Bronchial epithelial cell (primary cell): Measurements from ENCODE around the gene SH2D4B. TPM values are rescaled to one million over a fixed set of nuclear protein-coding genes. Genes with fewer than 3 reads are reported as not detected.

Experiments used
- DNase-seq: peaks from one replicate; pipeline ENCODE4 v3.0.0-alpha.2; 2010; ENCODE audit warnings: low read depth
- FAIRE-seq: peaks from 2 replicates; lab custom pipeline; 2011; peaks lifted over from hg19 to GRCh38; lab: Jason Lieb, UNC
- H3K27me3 ChIP-seq: 2 replicates; pipeline ENCODE4 v1.5.1; 2011; ENCODE audit warnings: low read length; ENCODE audit not compliant: control insufficient read depth, insufficient read depth
- H3K36me3 ChIP-seq: 2 replicates; pipeline ENCODE4 v1.5.1; 2011; ENCODE audit warnings: low read length; ENCODE audit not compliant: control insufficient read depth, insufficient read depth
- H3K4me3 ChIP-seq: 2 replicates; pipeline ENCODE4 v1.5.1; 2011; ENCODE audit warnings: mild to moderate bottlenecking, low read depth, low read length, control low read depth
- total RNA-seq: library from RNA; depleted of rRNA; stranded (reverse); fragments of >200 nt; gene quantifications from 2 replicates; pipeline ENCODE4 v1.2.1, GENCODE V29; 2014
- TF ChIP-seq, protein P1 (sequence below): IDR thresholded peaks from 2 replicates; pipeline ENCODE4 v1.5.1; 2011; ENCODE audit warnings: mild to moderate bottlenecking, moderate library complexity, low read length, control low read depth, inconsistent platforms; ENCODE audit not compliant: insufficient read depth, severe bottlenecking

The SH2D4B gene
- total RNA-seq, 1 donor from 2014 or later, result under 0.01 TPM

DNA sequence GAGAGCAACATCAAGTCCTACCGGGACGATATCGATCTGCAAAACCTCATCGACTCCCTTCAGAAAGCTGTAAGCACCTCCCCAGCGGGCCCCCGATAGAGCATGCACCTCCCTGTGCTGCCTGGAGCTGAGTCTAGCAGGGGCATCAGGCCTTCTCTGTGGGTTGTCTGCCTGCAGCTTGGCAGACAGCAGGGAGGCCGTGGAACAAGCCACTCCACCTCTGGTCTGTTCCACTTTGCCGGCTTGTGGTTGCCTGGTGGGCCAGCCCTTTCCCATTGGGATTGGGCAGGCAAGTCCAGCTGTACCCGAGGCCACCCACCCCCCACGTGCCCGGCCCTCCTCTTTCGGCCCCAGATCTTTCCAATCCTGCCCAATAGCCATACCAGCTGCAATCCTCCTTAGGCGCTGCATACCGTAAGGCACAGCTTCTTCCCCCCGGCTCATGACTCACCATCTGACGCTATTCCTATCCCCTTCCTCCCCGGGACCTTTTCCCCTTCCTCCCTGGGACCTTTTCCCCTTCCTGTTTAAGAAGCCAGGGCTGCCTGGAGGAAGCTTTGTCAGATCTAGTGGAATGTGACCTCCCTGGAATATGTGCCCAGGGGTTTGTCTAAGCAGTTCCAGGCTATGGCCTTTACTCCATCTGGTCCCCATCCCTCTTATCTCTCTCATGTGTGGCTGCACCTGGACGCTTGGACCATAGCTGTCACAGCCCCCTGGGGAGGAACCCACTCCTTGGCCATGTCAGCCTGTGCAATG lies 28.1 kb upstream of the SH2D4B start:
- TF ChIP-seq, protein P1, sequence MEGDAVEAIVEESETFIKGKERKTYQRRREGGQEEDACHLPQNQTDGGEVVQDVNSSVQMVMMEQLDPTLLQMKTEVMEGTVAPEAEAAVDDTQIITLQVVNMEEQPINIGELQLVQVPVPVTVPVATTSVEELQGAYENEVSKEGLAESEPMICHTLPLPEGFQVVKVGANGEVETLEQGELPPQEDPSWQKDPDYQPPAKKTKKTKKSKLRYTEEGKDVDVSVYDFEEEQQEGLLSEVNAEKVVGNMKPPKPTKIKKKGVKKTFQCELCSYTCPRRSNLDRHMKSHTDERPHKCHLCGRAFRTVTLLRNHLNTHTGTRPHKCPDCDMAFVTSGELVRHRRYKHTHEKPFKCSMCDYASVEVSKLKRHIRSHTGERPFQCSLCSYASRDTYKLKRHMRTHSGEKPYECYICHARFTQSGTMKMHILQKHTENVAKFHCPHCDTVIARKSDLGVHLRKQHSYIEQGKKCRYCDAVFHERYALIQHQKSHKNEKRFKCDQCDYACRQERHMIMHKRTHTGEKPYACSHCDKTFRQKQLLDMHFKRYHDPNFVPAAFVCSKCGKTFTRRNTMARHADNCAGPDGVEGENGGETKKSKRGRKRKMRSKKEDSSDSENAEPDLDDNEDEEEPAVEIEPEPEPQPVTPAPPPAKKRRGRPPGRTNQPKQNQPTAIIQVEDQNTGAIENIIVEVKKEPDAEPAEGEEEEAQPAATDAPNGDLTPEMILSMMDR, result no peak
- no peak for FAIRE-seq
- DNase-seq, result peak; percentile 82
- no peaks in the 10 kb centered on the region for H3K27me3 ChIP-seq
- H3K36me3 ChIP-seq, result peaks cover 32% of the 10 kb centered on the region
- no peak overlapping the region for H3K4me3 ChIP-seq

DNA sequence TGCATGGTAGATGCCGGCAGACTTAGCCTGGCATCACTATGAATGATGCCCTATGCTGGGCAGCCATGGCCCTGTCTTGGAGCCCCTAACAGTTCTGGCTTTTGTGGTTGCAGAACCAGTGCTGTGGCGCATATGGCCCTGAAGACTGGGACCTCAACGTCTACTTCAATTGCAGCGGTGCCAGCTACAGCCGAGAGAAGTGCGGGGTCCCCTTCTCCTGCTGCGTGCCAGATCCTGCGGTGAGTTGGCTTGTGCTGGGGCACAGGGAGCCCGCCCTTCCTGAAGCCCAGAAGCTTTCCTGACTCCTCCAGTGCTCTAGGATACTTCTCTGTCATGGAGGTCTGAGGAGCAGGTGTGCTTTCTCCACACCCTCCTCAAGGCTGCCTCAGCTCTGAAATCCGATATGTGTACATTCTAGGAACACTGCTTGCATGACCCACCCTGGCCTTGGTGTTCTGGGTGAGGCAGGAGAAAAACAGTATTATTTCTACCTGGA lies 25.6 kb upstream of the SH2D4B start:
- no peak for DNase-seq
- TF ChIP-seq, protein P1, result no peak
- Histone ChIP-seq H3K27me3 (no peaks in the 10 kb centered on the region), H3K36me3 (peaks cover 40% of the 10 kb centered on the region), H3K4me3 (no peak overlapping the region)
- no peak for FAIRE-seq

DNA sequence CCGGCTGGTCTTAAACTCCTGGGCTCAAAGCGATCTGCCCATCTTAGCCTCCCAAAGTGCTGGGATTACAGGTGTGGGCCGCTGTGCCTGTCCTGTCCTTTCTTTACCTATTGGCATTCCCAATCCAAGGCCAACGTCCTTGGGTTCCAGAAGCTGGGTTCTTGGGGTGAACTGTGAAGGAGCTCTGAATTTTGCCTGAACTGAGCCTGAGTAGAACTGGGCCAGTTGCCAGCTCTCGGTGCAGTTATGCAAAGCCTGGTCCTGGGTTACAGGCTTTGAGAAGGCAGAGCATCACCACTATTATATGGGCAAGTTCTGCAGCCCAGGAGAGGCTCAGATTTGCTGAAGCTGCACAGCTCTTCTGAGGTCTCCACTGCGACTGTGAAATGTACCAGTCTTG lies 24.6 kb upstream of the SH2D4B start:
- H3K36me3 ChIP-seq, result peaks cover 39% of the 10 kb centered on the region

DNA sequence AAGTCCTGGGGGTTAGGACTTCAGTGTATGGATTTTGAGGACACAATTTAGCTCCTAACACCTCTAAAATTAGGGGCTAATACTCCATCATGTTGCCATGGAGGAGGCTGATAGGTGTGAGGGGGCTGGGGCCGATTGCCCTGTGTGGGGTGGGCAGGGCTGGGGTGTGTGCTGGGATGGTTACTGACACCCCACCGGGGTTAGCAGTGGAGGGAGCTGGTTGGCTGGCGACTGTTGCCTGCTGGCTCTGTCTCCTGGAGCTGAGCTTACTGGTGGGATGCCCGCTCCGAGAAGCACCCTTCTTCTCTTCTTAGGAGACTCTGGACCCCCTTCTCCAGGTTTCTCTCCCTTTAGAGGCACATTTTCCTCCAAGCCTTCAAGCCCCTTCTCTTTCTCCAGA lies 22.2 kb upstream of the SH2D4B start:
- DNase-seq, result no peak
- FAIRE-seq, result no peak
- Histone ChIP-seq H3K27me3 (no peaks in the 10 kb centered on the region), H3K36me3 (peaks cover 36% of the 10 kb centered on the region), H3K4me3 (no peak overlapping the region)
- TF ChIP-seq, protein P1, result no peak

More for the DNA sequence above, 24.6 kb upstream of the SH2D4B start:
- DNase-seq (no peak), FAIRE-seq (no peak)
- H3K27me3 ChIP-seq, result no peaks in the 10 kb centered on the region
- H3K4me3 ChIP-seq, result no peak overlapping the region
- TF ChIP-seq, protein P1, result no peak

DNA sequence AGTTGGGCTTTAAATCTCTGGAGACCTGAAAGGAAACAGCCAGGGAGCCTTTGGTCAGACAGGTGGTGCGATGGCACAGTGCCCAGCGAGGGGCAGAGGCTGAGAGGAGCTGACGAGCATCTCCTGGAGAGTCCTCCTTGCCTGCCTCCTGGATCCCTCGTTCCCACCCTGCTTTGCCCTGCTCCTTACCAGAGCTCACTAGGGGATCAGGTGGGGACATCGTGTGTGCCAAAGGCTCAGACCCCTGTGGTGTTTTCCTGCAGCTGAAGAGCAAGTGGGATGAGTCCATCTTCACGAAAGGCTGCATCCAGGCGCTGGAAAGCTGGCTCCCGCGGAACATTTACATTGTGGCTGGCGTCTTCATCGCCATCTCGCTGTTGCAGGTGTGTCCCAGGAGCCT lies 21.8 kb upstream of the SH2D4B start:
- H3K27me3 ChIP-seq, result no peaks in the 10 kb centered on the region
- no peak overlapping the region for H3K4me3 ChIP-seq
- TF ChIP-seq, protein P1, result no peak
- peaks cover 36% of the 10 kb centered on the region for H3K36me3 ChIP-seq
- FAIRE-seq (no peak), DNase-seq (no peak)
